SK-N-SH treated with all-trans-retinoic acid at 6 μM for 48 hours (cell line): ENCODE results near the gene ADAM8.

Source experiments
- BACH2 ChIP-seq: fragments of 250-450 bp; sonication (Bioruptor Pico); IDR thresholded peaks from 2 replicates; pipeline ENCODE4 v1.9.0; 2021; ENCODE audit warnings: mild to moderate bottlenecking, borderline replicate concordance
- CREB5 ChIP-seq: fragments of 250-450 bp; sonication (Bioruptor Pico); IDR thresholded peaks from 2 replicates; pipeline ENCODE4 v1.5.1; 2020; ENCODE audit warnings: low read depth, mild to moderate bottlenecking, moderate library complexity
- CSDC2 ChIP-seq: fragments of 250-450 bp; sonication (Bioruptor Pico); IDR thresholded peaks from 2 replicates; pipeline ENCODE4 v1.5.0; 2020; ENCODE audit warnings: mild to moderate bottlenecking, moderate library complexity
- CSRNP3 ChIP-seq: fragments of 250-450 bp; sonication (Bioruptor Pico); IDR thresholded peaks from 2 replicates; pipeline ENCODE4 v1.5.1; 2021; ENCODE audit warnings: mild to moderate bottlenecking, moderate library complexity
- OSR1 ChIP-seq: fragments of 250-450 bp; sonication (Bioruptor Pico); IDR thresholded peaks from 2 replicates; pipeline ENCODE4 v1.8.0; 2022; ENCODE audit warnings: moderate library complexity, mild to moderate bottlenecking, inconsistent platforms
- PATZ1 ChIP-seq: fragments of 250-450 bp; sonication (Bioruptor Pico); IDR thresholded peaks from 2 replicates; pipeline ENCODE4 v1.8.0; 2020; ENCODE audit warnings: mild to moderate bottlenecking, moderate library complexity, borderline replicate concordance
- POU6F1 ChIP-seq: fragments of 250-450 bp; sonication (Bioruptor Pico); IDR thresholded peaks from 2 replicates; pipeline ENCODE4 v1.8.0; 2021; ENCODE audit warnings: low read depth, mild to moderate bottlenecking, moderate library complexity, borderline replicate concordance
- RARB ChIP-seq: fragments of 250-450 bp; sonication (Bioruptor Pico); IDR thresholded peaks from 2 replicates; pipeline ENCODE4 v1.8.0; 2021; ENCODE audit warnings: mild to moderate bottlenecking, moderate library complexity
- TCF4 ChIP-seq: fragments of 250-450 bp; sonication (Bioruptor Pico); IDR thresholded peaks from 2 replicates; pipeline ENCODE4 v1.8.0; 2021; ENCODE audit warnings: mild to moderate bottlenecking, moderate library complexity, borderline replicate concordance
- TOX ChIP-seq: fragments of 250-450 bp; sonication (Bioruptor Pico); IDR thresholded peaks from 2 replicates; pipeline ENCODE4 v1.8.0; 2021; ENCODE audit warnings: mild to moderate bottlenecking, moderate library complexity, borderline replicate concordance
- ZFP3 ChIP-seq: fragments of 250-450 bp; sonication (Bioruptor Pico); IDR thresholded peaks from 2 replicates; pipeline ENCODE4 v1.5.0; 2020; ENCODE audit warnings: mild to moderate bottlenecking, moderate library complexity

GRCh38 chr10:133303206-133303605, 26.5 kb upstream of the ADAM8 start:
- TF ChIP-seq BACH2 (no peak), OSR1 (no peak), POU6F1 (CRISPR knock-in tag) (no peak), TOX (CRISPR knock-in tag) (no peak), PATZ1 (no peak), RARB (CRISPR knock-in tag) (no peak), ZFP3 (no peak), CREB5 (CRISPR knock-in tag) (no peak), CSRNP3 (CRISPR knock-in tag) (no peak), TCF4 (no peak), CSDC2 (CRISPR knock-in tag) (no peak)
